CD4-positive, alpha-beta T cell treated with Interleukin-17A for 1 hour (primary cell): ENCODE measurements around the gene SLC6A13.
"Not testable (repeated sequence)": the region's sequence is repeated elsewhere in the genome, so short reads cannot be mapped to it uniquely, and the experiment has no call there.

Experiments used
- DNase-seq: peaks from one replicate; pipeline ENCODE4 v3.0.0-alpha.2; 2020

SLC6A13 gene

DNA sequence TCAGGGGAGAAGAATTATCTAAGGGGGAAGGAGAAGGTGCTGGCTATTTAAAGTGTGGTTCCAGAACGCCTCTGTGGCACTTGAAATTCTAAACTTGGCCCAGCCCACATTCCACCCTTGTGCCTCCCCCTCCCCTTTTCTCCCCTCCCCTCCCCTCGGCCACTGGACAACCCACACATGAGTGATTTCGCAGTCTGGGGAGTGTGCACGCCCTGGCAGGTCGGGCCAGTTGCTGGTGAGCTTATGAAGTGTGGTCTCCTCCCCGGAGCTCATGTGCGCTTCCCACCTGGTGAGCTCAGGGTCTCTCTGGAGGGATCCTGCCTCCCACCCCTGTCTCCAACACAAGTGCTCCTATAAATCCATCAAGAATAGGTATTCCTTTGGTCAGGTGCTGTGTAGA is at the start of gene SLC6A13:
Gene SLC6A13, minus strand, starts transcription at position 20 of the 400 bp plus-strand sequence. CDS start 2,784 bp downstream, outside the sequence.
- no peak for DNase-seq

DNA sequence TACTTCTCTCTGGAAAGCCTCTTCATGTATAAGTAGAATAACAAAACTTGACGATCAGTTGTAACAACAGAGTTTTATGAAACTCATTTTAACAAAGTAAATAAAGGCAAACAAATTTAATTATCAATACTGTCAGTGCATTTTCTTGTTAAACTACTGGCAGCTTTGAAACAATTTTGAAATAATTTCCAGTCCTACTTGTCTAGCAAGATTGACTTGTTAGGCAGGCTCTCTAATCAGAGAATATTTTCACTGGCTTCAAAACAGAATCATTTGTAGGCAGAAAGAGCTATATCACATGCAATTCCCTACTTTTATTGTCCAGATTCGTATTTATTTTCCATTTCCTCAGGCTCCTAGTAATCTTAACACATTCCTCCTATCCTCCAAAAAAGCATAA is 45.9 kb upstream of the SLC6A13 start:
- no peak for DNase-seq

DNA sequence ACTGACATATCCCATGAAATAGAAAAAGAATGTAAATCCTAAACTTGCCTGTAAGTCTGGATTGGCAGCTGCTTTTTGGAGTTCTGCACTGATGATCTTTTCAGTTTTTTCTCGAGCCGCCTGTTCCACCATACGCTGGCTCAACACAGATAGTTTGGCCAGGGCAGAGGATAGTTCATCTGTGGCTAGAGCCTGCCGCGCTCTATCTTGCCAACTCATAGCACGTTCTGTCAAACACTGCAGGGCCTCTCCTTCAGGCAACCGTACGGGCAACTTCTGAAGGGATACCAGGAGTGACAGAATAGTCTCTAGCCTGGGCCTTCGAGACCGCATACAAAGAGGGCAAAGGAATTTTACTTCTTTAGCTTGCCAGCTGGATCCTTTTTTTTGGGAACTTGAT is 44.8 kb upstream of the SLC6A13 start:
- DNase-seq = no peak

DNA sequence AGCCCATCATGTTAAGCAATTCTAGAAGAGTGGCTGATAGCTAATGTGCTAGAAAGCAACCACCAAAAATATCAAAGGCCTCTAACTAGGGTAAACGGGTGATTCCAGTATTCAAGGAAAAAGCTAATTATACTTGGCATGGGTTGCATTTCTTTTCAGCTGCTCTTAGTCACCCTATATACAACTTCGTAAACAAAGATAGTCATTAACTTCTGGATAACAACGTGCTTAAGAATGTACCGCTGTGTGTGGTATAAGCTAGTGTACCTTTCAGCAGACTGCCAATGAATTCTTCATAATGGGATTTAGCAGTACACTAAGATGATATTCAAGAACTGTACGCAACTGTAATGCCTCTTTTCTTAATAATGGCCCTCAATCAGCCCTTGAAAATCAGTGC is 42.2 kb upstream of the SLC6A13 start:
- no peak for DNase-seq

DNA sequence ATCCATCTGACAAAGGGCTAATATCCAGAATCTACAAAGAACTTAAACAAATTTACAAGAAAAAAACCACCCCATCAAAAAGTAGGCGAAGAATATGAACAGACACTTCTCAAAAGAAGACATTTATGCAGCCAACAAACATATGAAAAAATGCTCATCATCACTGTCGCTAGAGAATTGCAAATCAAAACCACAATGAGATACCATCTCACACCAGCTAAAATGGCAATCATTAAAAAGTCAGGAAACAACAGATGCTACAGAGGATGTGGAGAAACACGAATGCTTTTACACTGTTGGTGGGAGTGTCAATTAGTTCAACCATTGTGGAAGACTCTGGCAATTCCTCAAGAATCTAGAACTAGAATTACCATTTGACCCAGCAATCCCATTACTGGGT is 40.1 kb upstream of the SLC6A13 start:
- DNase-seq = peak; percentile 12

DNA sequence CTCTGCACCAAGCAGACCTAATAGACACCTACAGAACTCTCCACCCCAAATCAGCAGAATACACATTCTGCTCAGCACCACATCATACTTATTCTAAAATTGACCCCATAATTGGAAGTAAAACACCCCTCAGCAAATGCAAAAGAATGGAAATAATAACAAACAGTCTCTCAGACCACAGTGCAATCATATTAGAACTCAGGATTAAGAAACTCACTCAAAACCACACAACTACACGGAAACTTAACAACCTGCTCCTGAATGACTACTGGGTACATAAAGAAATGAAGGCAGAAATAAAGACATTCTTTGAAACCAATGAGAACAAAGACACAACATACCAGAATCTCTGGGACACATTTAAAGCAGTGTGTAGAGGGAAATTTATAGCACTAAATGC is 37.5 kb upstream of the SLC6A13 start:
- DNase-seq = not testable (repeated sequence)

DNA sequence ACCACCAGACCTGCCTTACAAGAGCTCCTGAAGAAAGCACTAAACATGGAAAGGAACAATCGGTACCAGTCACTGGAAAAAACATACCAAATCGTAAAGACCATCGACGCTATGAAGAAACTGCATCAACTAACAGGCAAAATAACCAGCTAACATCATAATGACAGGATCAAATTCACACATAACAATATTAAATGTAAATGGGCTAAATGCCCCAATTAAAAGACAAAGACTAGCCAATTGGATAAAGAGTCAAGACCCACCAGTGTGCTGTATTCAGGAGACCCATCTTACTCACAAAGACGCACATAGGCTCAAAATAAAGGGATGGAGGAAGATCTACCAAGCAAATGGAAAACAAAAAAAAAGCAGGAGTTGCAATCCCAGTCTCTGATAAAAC is 36.9 kb upstream of the SLC6A13 start:
- not testable (repeated sequence) for DNase-seq

DNA sequence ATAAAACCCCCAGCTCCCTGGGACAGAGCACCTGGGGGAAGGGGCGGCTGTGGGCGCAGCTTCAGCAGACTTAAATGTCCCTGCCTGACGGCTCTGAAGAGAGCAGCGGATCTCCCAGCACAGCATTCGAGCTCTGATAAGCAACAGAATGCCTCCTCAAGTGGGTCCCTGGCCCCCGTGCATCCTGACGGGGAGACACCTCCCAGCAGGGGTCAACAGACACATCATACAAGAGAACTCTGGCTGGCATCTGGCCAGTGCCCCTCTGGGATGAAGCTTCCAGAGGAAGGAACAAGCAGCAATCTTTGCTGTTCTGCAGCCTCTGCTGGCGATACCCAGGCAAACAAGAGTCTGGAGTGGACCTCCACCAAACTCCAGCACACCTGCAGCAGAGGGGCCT is 35.4 kb upstream of the SLC6A13 start:
- DNase-seq = not testable (repeated sequence)

DNA sequence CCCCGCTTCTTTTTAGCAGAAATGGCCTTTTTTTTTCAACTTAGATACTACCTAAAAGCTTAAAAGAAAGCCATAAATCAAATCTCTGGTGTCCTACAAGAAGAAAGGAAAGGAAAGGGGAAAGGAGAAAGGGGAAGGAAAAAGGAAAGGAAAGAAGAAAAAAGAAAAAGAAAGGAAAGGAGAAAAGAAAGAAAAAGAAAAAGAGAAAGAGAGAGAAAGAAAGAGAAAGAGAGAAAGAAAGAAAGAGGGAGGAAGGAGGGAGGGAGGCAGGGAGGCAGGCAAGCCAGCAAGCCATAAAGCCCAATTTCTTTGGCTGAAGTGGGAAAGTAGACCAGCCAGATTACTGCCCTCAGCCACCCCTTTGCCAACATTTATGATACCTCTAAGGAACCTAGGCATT is 32.5 kb upstream of the SLC6A13 start:
- no peak for DNase-seq

DNA sequence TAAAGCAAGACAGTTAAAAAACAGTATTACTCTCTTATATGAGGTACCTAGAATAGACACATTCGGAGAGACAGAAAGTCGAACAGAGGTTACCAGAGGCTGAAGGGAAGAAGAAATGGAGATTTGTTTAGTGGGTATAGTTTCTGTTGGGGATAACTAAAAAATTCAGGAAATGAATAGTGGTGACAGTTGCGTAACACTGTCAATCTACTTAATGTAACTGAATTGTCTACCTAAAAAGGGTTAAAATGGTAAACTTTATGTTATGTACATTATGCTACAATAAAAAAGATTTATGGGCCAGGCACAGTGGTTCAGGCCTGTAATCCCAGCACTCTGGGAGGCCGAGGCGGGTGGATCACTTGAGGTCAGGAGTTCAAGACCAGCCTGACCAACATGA is 30.6 kb upstream of the SLC6A13 start:
- DNase-seq = no peak

DNA sequence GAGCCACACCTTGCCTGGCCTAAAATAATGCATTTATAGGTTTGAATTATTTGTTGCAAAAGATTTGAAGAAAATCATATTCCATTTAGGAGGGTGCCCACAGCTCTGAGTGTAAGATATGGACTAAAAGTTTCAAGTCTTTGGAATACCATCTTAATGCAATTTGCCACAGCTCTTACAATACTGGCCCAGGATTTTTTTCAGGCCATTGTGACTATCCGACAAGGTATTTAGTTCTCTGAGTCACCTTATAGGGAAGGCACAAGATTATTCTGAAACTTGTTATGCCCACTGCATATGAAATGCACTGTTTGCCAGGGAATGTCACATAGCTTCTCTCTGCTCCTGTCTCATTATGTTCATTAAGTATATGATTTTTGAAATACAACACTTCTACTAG is 29.6 kb upstream of the SLC6A13 start:
- DNase-seq = no peak

DNA sequence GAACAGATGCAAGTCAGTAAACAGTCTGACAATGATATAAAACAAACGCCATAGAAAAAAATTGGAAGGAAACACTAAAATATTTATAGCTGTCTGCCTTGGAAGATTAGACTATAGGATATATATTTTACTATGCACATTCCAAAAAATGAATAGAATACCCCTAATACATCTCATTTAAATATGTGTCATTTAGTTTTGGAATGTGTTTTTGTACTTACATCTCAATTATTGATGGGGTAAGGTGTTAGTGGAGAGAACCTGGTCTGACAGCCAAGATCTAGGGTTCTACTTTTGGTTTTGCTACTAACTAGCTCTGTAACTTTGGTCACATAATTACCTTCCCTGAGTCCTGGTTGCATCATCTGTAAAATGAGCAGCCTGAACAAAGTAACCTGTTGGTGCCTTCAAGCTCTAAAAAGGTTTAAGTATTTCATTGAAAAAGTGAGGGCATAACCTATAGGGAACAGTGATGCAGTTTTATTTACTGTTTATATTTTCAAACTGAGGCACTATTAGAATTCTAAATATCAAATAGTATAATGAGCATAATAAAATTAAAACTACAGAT is 28.6 kb upstream of the SLC6A13 start:
- no peak for DNase-seq

DNA sequence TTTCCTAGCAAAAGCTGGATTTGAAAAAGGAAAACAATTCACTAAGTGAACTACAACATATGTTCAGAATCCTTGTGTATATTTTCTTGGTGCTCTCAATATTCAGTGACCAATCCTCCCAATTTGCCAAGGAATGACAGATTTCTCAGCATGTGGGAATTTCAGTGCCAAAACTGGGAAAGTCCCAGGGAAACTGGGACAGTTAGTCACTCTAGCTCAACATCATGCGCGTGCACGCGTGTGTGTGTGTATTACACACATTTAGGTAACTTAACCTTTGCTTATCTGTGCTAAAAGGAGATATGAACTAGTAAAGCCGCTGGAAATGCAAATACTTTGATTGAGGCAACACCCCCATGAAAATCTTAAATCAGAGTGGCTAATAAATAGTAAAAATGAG is 26.1 kb upstream of the SLC6A13 start:
- no peak for DNase-seq

DNA sequence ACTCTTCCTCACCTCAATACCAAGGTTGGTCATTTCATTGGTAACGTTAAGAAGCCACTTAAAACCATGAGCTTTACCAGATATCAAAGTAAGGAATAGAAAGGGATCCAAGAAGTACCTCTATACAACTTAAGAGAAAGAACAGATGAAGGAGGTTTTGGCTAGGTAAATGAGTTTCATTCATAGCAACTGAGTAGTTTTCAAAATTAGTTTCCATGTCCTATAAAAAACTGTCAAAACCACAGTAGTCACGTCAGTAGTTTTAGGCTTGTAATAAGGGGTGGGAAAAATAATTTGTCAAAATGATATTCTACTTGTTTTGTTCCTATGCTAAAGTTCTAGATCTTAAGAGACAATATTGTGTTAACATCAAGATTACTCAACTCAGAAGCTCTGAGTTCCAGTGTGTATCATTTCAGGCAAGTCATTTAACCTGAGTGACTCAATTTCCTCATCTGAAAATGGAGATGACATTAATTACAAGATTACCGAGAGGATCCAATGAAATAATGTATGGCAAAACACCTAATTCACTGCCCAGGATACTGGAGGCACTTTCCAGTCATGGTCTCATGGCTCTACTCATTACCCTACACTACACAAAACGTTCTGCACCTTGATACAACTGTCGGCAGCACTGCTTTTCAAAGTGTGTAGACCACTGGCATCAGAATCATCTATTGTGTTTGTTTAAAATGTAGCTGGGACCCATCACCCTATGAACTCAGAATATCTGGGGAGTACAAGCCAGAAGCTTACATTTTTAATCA is 24.1 kb upstream of the SLC6A13 start:
- DNase-seq = no peak

DNA sequence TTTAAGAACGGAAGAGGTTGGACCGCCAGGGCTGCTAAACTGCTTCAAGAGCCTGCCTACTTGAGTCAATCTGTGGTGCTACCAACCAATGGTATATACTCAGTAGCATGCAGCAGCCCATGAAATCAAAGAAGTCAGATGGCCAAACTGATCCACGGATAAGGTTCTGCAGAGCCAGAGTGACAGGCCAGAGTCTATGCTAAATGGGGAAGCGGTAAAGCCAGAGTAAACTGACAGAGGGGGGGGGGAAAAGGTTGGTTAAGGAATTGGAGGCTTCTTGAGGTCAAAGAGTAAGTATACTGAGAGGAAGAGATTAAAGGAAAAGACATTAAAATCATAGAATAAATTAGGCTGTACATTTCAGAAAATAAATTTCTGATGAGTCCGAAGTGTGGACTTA is 15.4 kb upstream of the SLC6A13 start:
- DNase-seq = no peak

DNA sequence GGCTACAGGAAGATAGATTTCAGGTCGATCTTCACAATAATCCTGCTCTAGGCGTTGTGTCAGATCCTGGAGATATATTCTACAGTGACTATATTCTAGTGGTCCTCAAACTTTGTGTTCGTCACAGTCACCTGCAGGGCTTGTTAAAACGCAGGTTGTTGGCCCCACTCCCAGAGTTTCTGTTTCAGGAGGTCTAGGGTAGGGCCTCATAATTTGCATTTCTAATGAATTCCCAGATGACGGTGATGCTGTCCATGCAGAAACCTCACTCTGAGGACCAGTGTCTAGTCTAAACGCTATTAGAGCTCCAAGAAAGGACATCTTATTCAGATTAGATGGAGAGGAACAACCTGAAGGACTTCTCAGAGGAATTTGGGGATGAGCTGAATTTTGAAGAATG is 13.2 kb upstream of the SLC6A13 start:
- DNase-seq = no peak

DNA sequence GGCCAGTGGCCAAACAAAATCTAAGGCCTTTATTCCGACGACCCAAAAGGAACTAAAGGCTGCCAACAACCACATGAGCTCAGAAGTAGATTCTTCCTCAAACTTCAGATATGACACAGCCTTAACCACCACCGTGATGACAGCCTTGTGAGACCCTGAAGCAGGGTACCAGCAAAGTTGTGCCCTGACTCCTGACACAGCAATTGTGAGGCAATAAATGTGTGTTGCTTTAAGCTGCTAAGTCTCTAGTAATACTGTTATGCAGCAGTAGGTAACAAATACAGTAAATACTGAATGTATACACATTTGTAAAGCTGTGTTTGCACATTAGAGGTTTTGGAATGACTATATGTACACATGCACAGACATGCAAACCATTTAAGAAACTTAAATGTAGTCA is 10.7 kb upstream of the SLC6A13 start:
- DNase-seq = no peak

DNA sequence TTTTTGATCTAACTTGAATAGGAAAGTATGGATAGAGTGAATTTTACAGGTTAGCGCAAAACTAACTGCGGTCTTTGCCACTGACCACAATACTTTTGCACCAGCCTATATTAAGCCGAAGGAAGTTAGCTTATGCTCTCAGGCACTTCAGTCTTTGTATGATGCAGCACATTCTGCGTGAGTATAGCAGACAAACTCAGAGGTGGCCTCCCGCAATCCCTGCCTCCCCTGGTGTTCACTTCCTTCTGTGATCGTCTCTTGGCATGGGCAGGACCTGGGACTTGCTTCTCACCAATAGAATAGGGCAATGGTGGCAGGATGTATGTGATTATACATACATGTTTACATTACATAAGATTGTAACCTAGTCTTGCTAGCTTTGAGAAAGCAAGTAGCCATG is 10.3 kb upstream of the SLC6A13 start:
- DNase-seq = no peak

DNA sequence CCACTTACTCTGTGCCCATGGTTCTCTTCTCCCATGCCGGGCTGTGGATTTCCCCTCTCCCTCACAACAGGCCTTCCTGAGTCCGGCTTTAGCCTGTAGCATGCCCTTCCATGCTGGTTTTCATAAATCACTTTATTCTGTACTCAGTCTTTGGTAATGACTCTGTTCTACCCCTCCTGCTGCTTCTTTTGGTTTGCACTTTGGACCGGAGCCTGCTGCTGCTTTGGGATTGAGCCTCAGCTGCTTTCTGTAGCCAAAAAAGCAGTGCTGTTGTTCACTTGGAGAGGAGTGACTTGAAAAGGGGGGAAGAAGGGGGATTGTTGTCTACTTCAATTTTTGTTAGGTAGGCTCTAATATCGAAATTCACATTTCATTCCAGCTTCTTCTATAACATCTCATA is 8.5 kb upstream of the SLC6A13 start:
- no peak for DNase-seq

DNA sequence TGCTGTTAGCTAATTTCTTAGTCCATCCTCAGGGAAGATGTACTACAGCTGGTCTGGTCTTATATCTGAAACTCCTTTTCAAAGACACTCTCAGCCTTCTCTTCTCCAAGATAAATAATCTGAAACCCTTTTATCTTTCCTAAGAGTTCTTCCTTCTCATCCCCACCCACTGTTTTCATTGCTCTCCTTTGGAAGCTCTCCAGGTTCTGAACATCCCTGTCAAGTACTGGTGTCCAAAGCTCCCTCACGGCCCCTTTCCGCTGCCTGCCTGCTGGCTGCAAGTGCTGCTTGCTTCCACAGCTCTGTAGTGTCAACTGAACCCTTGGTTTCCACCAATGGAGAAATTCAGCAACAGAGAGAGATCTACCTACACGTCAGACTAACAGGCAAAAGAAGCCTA is 6.6 kb upstream of the SLC6A13 start:
- DNase-seq = no peak

DNA sequence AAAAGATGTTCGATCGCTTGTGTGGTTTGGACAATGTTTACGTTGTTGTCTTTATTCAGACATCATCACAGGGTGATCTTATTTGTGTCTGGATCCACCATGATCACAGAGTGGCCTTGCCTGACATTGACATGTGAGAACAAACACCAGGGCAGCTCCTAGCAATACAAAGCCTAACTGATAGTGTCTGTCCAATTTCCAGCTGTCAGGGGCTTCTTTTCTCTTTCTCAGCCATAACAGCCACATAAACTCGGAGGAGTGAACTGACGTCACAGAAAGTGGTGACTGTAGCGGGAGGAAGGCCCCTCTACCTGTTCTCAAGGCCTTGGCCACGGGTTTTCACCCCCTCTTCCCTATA is 5.8 kb upstream of the SLC6A13 start:
- DNase-seq = no peak

DNA sequence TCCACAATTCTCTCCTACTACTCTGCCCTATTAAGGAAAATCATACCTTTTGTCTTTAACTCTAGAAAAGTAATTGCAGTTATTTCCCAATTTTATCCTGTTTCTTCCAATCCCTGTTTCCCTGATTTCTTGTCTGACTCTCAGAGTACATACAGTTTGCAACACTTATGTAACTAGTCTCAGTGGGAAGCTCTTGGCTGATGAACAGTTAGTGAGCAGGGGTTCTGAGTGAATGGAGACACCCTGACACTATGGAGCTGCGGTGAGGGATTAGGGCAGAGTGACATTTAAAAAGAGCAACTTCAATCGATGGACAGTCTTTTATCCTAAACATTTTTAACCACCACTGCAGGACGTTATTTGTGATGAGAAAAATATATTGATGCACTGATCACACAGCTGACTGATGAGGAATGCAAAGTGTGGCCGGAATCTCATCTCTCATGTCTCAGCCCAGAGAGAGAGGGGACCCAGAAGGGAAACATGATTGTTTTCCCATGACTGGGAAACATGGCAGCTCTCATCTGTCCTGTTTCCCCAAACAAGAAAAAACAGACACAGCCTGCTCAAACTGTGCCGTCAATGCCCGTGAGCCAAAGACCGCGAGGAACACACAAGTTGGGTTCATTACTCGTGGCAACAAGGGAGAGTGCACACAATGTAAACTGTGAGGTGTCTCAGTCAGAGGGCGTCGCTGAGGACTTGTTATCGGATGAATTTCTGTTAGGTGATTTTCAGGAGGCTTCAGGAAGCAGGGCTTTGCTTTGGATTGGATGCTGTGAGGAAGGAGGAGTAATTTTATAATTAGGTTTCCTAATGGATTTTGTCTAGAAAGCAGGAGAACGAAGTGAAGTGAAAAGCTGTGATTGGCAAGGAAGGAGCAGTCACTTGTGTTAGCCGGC is 5.2 kb upstream of the SLC6A13 start:
- no peak for DNase-seq

DNA sequence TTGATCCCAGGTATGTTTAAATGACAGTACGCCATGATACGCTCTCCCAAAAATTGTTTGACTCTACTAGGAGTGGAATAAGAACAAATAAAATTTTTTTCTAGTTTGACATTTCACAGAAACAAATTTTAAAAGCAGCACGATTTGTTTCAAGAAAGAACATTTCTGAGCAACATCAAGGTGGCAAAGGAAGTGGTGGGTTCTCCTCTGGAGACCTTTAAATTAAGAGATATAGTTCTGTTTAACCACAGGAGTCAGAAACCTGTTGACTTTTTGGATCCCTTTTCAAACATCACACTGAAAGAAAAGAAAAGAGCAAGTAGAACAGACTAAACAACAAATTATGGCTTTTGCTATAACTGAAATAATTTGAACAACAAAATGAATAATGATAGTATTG is 2.5 kb upstream of the SLC6A13 start:
- DNase-seq = no peak

DNA sequence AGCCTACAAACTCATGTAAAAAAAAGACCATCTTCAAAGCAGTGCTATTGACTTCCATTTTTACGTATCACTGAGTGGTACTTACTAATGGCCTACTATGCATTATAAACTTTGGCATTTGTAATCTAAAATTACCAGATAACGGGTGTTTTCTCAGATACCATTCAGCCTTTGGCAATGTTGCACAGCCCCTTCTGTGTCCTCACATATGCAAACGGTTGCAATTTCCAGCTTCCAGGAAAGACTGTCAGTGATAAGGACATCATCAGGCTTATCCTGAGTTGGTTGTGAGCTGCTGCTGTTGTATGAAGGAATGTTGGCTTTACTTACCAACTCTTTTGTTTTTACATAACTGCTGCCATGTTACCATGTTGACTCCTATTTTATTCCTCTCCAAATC is 1.6 kb upstream of the SLC6A13 start:
- no peak for DNase-seq
